ENCODE data around the gene MRPL57.
"Not testable (repeated sequence)": the region's sequence is repeated elsewhere in the genome, so short reads cannot be mapped to it uniquely, and the experiment has no call there.

MRPL57 gene

DNA sequence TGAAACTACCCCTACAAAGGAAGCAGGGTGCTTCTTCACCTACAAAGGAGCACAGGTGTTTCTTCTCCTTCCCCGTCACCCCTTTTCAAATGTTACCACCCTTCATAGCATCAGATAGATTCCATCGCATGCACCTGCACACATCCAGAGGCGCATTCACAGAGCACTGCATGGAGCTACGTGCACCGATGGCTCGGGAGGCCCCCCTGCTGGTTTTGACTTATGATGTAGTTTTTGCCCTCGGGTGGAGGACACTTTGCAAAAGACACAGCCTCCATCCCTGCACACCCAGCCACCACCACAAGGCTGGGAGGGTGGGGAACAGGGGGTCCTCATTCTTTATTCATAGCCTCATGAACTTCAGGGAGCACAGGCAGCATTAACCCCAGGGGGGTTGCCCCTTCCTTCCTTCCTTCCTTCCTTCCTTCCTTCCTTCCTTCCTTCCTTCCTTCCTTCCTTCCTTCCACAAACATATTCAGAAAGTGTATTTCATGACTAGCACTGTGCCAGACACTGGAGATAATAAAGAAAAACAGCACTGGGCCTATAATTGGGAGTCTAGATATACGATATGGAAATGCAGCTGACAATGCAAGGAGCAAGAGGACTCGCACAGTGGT, 21.3 kb downstream of the MRPL57 start:
- DNase-seq (ENCODE audit: low spot score), result not testable (repeated sequence)

- DNase-seq (ENCODE audit: low spot score), result not testable (repeated sequence)
These were observed 21.9 kb downstream of the MRPL57 start for GRCh38 chr13:21198391-21198790.

DNA sequence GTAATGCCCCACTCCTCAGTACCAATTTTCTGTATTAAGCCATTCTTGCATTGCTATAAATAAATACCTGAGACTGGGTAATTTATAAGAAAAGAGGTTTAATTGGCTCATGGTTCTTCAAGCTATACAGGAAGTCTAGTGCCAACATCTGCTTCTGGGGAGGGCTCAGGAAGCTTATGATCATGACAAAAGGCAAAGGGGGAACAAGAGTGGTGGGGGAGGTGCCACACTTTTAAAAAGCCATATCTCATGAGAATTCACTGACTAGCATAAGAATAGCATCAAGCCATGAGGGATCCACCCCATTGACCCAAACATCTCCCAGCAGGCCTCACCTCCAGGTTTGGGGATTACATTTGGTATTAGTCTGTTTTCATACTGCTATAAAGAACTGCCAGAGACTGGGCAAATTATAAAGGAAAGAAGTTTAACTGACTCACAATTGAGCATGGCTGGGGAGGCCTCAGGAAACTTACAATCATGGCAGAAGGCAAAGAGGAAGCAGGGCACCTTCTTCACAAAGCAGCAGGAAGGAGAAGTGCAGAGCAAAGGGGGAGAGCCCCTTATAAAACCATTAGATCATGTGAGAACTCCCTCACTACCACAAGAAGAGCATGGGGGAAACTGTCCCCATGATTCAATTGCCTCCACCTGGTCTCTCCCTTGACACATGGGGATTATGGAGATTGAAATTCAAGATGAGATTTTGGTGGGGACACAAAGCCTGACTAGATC, 25.2 kb downstream of the MRPL57 start:
- DNase-seq (ENCODE audit: low spot score), result not testable (repeated sequence)

DNA sequence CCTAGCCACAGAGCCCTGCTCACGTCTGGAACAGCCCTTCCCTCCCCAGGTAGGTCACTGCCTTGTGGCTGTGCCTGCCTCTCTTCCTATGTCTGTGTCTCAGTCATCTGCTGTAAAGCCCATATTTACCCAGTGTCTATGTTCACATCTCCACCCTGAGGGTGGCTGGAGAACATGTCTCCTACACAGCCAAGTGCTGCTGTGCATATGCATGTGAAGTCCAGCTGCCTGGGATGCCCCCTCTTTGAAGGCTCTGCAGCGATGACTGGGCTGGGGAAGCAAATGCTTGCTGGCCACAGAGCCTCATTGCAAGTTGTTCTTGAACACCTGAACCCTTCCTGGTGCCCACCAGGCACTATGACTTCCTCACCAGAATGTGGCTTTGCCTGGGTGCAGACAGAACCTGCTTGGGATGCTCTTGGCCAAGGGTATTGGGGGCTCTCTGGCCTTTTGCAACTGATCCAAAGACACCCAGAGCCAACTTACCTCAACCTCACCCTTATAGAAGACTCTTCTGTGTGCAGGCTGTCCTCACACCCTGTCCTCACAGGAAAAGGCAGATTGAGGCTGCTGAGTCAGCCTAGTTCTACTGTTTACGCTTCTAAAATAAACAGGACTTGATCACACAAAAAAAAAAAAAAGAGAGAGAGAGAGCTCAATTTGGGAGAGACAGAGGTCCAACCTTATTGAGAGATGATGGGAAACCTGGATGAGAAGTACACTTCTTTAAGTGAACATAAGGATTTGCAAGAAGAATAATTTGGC, 26.5 kb downstream of the MRPL57 start:
- no peak for DNase-seq (ENCODE audit: low spot score)

GRCh38 chr13:21208652-21209154, 32.2 kb downstream of the MRPL57 start:
- no peak for DNase-seq (ENCODE audit: low spot score)

DNA sequence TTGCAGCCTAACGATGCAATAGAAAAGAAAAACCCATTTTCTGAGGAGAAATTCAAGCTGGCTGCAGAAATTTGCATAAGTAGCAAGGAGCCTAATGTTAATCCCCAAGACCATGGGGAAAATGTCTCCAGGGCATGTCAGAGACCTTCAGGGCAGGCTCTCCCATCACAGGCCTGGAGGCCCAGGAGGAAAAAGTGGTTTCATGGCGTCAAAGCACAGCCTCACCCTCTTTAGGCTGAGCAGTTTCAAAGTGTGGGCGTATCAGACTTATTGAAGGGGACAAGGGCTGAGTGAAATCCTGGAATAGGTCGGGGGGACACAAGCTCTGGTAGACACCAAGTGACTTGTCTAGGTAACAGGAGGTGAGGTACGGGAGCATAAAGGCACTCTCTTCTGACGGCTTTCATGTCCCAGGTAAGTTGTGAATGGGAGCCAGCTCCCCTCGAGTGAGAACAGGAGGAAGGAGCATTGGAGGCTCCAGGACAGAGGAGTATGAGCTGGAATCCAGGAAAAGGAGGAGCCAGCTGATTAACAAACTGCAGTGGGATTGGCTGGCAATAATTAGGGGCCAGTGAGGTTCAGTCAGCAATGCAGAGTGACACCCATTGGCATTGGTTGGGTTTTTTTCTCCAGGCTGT, 35.8 kb downstream of the MRPL57 start:
- no peak for DNase-seq (ENCODE audit: low spot score)

- DNase-seq (ENCODE audit: low spot score), result not testable (repeated sequence)
These were observed 39.0 kb downstream of the MRPL57 start for GRCh38 chr13:21215419-21215818.

- DNase-seq (ENCODE audit: low spot score), result no peak
These were observed 39.9 kb downstream of the MRPL57 start for GRCh38 chr13:21216332-21216731.

DNA sequence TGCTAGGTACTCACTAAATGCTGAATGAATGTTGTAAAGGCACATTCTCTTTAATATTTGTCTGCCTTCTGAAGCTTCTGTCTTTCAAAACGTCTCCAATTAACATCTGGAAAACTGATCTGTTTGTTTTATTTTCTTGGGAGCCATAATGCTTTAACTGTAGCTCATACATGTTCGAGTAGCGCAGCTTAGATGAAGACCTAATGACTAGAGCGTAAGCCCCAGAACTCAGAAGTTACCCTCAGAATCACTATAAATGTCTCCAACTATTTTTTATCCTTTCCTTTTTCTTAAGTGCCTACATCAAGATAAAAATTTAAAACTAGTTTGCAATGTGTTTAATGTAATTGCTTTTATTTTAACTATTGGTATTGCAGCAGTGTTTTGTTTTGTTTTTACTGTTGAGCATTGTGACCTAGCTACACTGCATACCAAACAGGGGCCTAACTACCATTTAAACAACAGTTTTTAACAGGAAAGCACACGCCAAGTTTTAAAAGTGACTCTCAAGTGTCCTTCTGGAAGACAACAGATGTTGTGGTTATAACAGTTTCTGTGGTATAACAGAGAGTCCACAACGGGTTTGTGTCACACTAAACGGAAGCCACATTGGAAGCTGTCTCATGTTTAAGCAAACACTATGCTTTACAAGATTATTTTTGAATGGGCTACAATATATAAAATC, 42.0 kb downstream of the MRPL57 start:
- DNase-seq (ENCODE audit: low spot score), result no peak

GRCh38 chr13:21219036-21219381, 42.6 kb downstream of the MRPL57 start:
- no peak for DNase-seq (ENCODE audit: low spot score)

GRCh38 chr13:21219716-21220115, 43.3 kb downstream of the MRPL57 start:
- not testable (repeated sequence) for DNase-seq (ENCODE audit: low spot score)

- no peak for DNase-seq (ENCODE audit: low spot score)
These were observed 44.8 kb downstream of the MRPL57 start for GRCh38 chr13:21221268-21221667.

DNA sequence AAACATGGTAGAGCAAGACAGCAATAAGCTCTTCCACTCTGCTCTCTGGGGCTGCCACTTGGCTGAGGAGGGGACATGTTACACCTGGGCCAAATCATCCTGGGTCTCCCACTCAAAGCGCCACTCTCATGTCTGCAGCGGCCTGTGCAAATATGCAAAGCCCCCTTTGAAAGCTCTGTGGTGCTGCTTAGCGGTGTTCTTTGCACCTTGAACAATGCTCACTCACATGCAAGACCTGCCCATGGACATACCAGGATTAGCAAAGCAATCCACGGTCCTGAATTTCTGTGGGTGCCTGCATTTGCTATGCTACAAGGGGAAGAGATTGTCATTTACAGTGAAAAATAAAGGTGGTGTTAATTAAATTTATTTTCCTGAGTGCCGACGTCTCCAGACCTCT, 48.6 kb downstream of the MRPL57 start:
- DNase-seq (ENCODE audit: low spot score), result no peak

- DNase-seq (ENCODE audit: low spot score), result no peak
These were observed 49.6 kb downstream of the MRPL57 start for GRCh38 chr13:21225841-21226581.

DNA sequence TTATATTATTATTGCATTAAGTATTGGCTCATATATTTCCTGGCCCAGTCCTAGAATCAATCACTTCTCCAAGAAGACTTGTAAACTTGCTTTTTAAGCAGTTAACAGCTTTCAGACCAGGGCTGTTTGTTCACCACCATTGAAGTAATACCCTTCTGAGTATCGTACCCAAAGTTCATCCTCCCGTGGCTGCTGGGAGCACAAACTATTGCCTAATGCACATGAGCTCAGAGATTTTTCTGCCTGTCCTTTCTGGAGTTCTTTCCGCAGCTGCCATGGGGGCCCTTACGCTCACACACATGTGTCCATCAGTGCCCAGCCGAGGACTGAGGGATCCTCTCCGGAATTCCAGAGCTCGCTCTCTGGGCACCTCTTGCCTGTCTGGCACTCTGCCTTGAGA, 51.5 kb downstream of the MRPL57 start:
- no peak for DNase-seq (ENCODE audit: low spot score)
